IPS-NIHi11 (cell line): ENCODE results near the gene FITM1.
A peak's percentile ranks its signal among the peaks of the same experiment; 100 is the strongest.
"Not testable (repeated sequence)": the region's sequence is repeated elsewhere in the genome, so short reads cannot be mapped to it uniquely, and the experiment has no call there.

Experiments
- DNase-seq: peaks from one replicate; pipeline ENCODE4 v3.0.0; 2012; ENCODE audit warnings: mixed read lengths, low spot score

Gene FITM1

DNA sequence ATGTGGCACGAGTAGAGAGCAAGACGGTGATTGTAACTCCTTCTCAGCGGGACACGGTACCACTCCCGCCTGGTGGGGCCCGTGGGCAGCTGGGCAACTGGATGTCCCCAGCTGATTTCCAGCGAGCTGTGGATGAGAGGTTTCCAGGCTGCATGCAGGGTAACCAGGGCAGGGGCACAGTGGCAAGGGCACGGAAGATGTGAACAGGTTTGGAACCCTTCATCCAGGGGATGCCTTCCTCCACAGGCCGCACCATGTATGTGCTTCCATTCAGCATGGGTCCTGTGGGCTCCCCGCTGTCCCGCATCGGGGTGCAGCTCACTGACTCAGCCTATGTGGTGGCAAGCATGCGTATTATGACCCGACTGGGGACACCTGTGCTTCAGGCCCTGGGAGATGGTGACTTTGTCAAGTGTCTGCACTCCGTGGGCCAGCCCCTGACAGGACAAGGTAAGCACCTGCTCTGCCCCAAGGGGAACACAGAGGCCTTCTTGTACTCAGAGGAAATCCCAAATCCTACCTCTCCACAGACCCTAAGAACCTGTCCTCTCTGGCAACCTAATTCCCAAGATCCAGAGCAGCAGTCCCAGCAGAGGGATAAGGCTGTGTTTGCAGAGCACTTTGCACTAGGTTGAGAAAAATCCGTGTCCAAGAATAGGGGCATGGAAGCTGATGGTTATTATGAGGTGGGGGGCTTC lies 32.1 kb upstream of the FITM1 start:
- no peak for DNase-seq

DNA sequence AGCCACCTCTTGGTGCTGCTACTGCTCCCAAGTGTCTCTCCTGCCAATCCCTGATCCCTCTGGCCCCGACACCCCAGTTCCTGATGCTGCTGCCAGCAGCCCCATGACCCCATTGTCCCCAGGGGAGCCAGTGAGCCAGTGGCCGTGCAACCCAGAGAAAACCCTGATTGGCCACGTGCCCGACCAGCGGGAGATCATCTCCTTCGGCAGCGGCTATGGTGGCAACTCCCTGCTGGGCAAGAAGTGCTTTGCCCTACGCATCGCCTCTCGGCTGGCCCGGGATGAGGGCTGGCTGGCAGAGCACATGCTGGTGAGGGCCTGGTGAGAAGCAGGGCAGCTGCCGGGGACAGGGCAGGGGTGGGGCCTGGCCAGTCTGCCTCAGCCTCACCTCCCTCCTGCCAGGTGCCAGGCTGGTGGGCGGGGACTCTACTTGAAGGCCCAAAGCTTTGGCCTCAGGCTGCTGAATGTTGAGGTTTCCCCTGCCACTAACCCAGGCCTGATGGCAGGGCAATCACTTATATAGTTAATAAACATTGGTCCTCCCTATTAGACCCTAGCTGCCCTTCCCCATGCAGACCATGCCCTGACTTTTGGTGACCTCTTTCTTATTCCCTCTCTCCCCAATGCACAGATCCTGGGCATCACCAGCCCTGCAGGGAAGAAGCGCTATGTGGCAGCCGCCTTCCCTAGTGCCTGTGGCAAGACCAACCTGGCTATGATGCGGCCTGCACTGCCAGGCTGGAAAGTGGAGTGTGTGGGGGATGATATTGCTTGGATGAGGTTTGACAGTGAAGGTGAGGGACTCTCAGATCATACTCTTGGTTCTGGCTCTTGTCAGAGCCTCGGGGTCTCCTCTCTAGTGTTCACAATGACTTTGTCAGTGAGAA lies 31.3 kb upstream of the FITM1 start:
- DNase-seq, result peak; percentile 35

DNA sequence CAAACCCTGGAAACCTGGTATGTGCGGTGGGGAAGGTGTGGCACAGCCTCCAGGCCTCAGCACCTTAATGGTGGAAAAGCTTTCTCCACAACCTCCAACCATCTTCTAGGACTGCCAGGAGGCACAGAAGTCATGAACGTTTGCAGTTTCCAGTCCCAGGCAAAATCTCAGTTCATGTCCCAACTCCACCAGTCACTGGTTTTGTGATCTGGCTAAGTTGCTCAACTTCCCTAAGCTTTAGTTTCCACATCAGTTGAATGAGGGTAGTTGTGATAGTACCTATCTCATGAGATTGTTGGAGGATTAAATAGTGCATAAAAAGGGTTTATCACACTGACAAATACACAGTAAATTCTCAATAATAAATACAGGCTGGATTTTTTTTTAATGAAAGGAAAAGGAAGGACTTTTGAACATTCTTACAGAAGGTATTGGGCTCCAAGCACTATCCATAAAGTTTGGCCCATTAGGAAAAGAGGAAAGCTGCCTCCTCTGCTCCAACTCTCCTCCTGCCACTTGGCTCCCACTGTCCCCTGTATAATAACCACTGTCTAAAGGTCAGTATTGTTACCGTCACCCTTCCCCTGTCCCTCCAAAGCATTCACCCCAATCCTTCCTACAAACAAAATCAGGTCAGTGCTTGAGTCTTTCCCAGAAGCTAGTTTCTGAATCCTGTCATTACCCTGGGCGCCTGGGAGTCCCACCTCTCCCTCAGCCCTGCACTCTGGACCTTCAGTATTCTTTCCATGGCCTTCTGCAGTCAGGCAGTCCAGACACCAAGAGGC lies 30.1 kb upstream of the FITM1 start:
- no peak for DNase-seq

DNA sequence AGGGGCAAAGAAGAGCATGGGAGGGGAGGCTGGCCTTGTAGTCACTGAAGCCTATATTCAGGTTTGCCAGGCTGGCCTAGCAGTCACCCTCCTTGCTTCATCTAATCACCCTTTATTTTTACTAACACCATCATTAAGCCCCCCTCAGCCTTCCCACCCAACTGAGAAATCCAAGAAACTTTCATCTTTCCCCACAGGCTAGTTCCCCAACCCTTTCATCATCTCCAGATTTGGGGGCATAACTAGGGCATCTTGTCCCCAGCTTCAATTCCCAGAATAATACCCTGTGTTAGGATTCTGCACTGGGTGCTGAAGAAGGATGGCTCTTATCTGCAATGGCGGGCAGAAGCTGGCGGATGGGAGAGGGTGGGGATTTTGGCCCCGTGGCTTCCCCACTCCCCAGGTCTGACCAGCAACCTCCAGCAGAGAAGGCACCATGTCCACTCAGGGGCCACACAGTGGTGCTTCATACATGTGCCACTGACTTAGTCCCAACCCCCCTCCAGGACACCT lies 29.4 kb upstream of the FITM1 start:
- no peak for DNase-seq

DNA sequence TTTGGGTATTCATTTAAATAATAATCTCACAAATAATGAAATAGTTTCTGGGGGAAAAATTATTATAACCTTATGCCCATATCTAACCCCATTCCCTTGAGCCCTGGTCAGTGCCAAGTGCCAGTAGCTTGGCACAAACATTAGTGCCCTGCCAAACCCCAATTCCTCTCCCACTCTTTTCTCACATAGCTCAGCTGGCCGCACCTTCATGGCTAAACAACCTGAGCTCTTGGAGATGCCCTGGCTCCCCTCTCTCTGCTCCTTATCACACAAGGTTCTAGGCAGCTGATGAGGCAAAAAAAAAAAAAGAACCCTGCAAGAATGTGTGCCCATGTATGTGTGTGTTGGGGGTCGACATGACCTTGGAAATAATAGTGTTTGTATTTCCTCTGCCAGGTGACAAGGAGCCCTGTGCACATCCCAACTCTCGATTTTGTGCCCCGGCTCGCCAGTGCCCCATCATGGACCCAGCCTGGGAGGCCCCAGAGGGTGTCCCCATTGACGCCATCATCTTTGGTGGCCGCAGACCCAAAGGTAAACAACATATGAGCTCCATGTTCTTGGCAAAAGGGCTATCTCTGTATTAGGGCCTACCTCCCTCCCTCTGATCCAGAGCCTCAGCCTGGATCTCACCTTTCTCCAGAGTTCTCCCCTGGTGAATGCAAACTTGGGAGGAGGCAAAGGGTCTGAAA lies 28.0 kb upstream of the FITM1 start:
- no peak for DNase-seq

DNA sequence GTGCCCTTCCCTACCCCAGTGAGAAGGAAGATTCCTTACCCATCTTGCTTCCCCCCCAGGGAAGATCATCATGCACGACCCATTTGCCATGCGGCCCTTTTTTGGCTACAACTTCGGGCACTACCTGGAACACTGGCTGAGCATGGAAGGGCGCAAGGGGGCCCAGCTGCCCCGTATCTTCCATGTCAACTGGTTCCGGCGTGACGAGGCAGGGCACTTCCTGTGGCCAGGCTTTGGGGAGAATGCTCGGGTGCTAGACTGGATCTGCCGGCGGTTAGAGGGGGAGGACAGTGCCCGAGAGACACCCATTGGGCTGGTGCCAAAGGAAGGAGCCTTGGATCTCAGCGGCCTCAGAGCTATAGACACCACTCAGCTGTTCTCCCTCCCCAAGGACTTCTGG lies 27.0 kb upstream of the FITM1 start:
- no peak for DNase-seq

DNA sequence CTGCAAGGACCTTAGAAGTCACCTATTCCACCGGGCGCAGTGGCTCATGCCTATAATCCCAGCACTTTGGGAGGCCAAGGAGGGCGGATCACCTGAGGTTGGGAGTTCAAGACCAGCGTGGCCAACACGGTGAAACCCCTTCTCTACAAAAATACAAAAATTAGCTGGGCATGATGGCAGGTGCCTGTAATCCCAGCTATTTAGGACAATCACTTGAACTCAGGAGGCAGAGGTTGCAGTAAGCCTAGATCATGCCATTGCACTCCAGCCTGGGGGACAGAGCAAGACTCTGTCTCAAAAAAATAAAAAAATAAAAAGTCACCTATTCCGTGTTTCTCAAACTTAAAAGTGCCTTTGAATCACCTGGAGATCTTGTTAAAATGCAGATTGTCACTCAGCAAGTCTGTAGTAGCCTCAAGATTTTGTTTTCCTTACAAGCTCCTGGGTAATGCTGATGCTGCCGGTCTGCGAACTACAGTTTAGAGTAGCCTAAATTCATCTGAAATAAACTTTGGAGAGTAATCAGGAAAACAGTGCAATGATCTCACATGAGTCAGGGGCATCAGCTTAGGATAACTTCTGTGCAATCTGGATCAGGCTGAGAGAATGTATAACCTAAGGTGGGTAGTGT lies 24.7 kb upstream of the FITM1 start:
- DNase-seq, result not testable (repeated sequence)

DNA sequence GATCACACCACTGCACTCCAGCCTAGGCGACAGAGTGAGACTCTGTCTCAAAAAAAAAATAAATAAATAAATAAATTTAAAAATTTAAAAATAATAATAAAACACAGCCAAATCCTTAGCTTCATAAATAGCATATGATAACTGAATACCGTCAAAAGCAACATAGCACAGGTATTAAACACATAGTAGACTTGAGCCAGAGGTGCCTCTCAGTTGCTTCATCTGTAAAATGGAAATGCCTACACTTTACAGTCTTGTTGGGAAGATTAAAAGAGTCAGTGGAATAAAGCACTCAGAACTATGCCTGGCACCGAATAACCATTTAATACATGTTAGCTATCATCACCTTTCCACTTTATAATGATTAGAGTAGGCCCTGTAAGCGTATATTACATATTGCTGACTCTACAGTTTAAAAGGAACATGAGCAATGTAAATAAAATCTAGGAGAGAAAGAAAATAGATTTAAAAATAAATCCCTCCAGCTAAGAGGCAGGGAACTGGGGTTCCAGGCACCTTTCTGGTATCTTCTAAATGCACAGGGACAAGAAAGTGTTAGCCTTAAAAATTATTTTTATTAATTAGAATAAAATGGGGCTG lies 23.7 kb upstream of the FITM1 start:
- no peak for DNase-seq

DNA sequence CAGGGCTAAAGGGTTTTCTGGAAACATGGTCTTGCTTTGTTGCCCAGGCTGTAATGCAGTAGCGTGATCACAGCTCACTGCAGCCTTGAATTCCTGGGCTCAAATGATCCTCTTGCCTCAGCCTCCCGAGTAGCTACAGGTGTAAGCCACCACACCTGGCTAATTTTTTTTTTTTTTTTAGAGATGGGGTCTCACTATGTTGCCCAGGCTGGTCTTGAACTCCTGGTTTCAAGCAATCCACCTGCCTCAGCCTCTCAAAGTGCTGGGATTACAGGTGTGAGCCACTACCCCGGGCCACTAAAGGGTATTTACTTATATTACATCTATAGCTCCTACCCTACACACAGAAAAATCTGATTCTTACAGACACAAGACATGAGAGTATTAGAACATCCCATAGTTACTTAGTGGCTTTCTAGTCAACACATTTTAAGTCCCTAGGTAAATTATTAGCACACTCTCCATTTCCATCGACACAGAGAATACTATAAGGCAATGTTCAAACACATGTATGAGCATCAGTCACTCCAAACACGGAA lies 22.1 kb upstream of the FITM1 start:
- no peak for DNase-seq

DNA sequence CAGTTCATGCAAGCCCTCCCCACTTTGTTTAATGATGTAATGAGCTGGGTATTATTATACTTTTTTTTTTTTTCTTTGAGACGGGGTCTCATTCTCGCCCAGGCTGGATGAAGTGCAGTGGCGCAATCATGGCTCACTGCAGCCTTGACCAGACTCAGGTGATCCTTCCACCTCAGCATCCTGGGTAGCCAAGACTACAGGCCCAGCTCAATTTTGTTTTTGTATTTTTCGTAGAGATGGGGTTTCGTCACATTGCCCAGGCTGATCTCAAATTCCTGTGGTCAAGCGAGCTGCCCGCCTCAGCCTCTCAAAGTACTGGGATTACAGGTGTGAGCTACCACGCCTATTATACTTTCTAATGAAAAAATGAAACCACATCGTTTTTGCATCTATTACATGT lies 20.4 kb upstream of the FITM1 start:
- DNase-seq, result no peak

DNA sequence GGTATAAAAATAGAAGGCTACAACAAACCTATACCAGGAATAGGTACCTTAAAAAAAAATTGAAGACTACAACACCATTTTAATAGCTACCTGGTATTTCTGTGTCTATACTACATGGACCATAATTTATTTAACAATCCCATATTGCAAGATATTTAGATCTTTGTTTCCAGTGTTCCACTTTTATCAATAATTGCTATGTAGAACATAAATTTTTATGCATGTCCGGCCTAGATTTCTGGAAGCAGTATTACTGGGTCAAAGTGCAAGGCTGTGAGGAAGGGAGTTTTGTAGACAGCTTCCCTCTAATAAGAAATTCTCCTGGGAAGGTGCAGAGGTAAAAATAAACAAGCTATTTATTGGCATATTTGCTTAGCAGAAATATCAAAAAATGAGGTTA lies 19.9 kb upstream of the FITM1 start:
- no peak for DNase-seq

DNA sequence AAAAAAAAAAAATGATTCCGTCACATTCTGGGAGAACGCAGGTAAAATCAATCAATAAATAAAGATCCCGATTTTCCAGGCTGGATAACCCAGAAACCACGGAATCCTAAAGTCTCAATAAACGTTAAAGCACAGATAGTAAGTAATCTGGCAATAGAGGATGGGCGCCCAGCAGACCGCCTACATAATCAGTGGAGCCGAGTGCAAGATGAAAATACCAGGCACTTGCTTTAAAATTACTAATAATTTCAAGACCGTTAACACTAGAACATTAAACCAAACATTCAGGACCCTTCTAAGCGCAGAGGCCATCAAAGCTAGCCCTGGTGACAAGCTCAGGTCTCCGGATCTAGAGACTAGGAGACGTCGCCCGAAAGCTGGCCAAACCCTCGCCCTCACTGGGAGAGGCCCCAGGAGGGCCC lies 17.1 kb upstream of the FITM1 start:
- DNase-seq, result no peak

DNA sequence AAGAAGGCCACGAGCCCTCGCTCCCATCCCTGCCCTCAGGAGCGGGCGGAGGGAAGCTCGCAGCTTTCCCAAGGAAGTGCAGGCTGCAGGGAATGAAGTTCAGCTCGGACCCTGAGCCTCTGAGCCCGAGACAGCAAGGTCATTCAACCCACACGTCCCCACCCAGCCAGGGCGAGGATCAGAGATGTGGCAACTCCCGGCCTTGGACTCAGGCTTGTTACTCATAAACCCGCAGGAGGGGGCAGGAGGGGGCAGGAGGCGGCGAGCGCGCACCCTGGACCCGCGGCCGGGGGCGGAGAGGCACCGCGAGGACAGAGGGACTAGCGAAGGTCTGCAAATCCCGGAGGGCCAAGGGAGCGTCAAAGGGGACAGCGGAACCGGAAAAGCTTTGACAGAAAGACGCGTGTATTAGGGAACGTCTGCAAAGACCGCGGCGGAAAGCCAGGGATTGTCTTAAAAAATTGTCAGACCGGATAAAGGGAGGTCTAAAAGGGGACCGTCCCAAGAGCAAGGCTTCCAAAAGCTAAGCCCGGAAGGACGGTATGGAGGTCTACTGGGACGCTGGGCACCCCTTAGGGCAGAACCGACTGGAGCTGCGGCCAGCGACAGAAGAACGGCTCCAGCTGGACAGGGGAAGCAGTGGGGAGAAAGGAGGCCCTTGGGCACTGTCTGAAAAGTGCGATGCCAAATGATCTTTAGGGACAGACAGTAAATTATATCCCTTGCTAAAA lies 16.5 kb upstream of the FITM1 start:
- peak; percentile 79 for DNase-seq

DNA sequence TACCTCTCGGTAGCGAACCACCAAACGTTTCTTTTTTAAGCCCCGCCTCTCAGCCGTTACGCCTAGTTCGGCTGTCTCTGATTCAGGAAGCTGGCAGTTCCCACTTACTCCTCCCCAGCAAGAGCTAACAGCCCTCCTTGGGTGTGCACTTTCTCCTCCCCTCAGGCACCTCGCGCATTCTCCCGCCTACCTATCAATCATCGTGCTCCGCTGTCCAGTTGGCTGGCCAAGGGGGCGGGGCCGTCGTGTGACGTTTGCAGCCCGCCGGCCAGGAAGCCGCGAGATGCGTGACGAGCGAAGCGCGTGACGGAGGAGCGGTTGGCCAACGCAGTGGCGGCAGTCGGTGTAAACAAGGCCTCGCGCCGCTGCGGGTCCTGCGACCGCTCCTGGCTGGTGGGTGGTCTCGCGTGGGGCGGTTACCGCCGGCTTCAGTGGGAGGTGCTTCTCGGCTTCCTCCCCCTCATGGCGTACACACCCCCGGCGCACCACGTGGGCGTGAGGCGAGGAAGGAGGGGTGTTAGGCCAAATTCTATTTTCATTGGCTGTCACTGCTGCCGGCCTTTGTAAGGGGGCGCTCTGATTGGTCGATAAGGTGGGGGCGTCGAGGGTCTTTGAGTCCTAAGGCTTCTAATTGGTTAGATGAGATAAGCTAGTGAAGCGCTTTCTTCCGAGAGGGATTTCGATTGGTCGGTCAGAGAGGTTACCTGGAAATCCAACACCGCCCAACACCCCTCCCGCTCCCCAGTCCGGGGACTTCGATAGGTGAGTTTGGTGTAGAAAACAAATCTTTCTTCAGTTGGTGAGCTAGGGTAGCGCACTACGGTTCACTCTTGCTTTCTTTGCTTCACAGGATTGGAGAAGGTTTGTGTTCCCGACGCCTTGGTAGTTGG lies 15.7 kb upstream of the FITM1 start, which contains the start of the genes DCAF11 and NRL:
TSS of gene DCAF11 (plus strand) at position 246 of the 890 bp plus-strand sequence. CDS start 818 bp downstream, outside the sequence.
TSS of gene NRL (minus strand) at position 418 of the 890 bp plus-strand sequence. CDS start 32,101 bp downstream, outside the sequence.
- peak; percentile 97 for DNase-seq

DNA sequence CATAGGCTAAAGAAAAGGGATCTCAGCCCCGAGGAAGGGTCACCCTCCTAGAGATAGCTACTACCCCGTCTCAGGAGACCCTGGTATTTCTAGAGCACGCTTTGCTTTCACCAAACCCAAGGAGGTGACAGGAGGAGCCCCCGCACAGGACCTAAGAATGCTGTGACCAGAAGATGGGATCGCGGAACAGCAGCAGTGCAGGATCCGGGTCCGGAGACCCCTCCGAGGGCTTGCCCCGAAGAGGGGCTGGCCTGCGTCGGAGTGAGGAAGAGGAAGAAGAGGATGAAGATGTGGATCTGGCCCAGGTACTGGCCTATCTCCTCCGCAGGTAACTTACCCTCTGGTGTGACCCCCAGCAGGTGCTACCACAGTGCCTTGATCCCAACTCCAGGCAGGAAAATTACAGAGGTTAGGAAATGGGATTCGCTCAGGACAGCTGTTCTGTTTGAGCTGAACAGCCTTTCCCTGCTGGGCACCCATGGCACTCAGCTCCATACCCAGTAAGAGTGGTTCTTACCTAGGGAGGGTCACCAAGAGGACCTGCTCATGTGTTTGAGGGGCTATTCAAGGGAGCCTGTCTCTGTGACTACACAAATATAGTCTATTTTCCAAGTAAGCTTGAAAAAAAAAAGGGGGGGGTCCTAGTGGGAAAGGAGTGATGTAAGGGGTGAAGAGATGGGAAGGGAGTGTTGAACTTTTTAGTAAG lies 14.9 kb upstream of the FITM1 start:
- DNase-seq, result no peak

DNA sequence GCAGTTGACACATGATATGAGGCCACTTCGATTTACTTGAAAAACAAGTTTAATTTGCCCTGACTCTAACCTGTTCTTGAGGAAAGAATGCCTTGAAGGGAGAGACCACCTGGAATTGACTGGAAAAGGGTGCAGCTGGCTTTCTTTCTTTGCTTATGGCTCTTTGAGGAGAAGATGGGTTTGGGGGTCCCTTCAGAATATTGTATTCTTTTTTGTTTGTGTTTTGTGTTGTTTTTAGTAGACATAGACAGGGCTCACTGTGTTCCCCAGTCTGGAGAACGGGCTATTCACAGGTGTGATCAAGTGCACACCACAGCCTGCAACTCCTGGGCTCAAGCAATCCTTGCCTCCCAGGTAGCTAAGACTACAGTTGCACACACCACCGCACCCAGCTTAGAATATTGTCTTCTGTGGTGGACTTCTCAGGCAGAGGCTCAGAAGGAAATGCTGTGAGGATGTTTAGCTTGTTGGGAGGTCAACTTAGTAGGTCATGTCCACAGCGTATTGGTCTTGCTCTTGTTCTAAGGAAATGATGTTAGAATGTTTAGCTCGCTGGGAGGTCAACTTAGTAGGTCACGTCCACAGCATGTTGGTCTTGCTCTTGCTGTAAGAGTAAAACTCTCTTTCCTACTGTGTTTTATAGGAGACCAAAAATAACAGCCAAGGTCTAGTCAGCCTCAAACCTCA lies 14.2 kb upstream of the FITM1 start:
- no peak for DNase-seq

DNA sequence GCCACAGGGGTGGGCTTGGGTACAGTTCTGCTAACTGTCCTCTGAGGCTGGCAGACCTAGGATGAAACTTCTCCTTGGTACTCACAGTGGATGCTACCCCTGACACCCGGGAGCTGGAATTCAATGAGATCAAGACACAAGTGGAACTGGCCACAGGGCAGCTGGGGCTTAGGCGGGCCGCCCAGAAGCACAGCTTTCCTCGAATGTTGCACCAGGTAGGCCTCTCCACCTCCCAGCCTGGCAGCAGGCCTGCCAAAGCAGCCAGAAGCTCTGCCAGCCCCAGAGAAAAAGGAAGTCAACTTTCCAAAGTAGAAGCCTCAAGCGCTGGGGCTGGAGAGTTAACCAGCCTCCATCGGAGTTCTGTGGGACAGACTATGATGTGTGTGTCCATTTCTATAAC lies 13.3 kb upstream of the FITM1 start:
- no peak for DNase-seq
